Eye (tissue), 1 donor: ENCODE measurements around the gene KCNAB1.

Experiments used
- DNase-seq: peaks from one replicate; pipeline ENCODE4 v3.0.0-alpha.2; 2015

The KCNAB1 gene

DNA sequence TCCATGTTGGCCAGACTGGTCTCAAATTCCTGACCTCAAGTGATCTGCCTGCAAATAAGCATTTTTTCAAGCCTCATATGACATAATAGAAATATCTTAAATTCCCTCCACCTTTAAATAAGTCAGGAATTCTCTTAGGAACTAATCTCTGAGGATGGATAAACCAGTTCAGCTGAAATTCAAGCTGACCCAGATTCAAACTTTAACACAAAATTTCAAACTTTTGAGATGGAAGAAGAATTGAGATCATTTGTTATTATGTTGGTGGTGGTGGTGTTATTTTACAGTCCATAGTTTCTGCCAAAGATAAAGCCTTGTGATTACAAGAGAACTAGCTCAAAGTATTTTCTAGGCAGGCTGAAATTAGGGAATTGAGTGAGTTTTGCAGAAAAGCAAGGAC lies 349.1 kb downstream of the KCNAB1 start:
- no peak for DNase-seq

DNA sequence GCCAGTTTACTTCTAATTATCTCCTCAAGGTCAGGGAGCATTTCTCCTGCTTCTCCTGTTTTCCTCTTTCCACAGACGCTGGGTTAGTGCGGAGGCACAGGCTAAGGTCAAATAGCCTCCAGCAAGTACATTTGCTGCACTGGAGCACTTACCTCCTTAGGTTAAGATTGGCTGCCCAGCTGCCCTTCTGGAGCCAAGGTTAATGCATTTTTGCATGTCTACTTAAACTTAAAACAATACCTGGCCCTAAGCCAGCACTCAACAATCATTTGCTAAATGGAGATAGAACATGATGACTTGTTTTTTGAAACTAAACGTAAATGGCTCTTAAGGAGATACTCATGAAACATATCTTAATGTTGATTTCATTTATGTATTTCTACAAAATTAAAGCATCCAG lies 351.1 kb downstream of the KCNAB1 start:
- peak; percentile 28 for DNase-seq

GRCh38 chr3:156472150-156472549 lies 351.8 kb downstream of the KCNAB1 start:
- no peak for DNase-seq

- DNase-seq: no peak
These were observed 352.3 kb downstream of the KCNAB1 start for GRCh38 chr3:156472684-156473083.

DNA sequence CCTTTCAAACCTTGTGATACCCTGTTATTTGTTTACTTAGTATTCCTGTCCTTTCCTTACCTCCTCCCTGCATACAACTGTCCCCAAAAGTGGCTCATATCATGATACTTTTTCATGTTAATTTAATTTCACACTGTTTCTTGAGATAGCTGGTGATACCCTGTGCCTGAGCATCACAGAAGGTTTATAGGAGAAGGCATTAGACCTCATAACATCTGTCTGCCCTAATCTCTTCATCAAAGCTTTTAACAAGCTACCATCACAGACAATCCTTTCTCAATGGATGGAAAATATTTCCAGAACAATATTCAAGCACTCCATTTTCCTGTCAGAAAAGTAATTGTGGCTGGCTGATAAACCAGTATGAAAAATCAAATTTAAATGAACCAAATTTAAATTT lies 353.0 kb downstream of the KCNAB1 start:
- DNase-seq: no peak

DNA sequence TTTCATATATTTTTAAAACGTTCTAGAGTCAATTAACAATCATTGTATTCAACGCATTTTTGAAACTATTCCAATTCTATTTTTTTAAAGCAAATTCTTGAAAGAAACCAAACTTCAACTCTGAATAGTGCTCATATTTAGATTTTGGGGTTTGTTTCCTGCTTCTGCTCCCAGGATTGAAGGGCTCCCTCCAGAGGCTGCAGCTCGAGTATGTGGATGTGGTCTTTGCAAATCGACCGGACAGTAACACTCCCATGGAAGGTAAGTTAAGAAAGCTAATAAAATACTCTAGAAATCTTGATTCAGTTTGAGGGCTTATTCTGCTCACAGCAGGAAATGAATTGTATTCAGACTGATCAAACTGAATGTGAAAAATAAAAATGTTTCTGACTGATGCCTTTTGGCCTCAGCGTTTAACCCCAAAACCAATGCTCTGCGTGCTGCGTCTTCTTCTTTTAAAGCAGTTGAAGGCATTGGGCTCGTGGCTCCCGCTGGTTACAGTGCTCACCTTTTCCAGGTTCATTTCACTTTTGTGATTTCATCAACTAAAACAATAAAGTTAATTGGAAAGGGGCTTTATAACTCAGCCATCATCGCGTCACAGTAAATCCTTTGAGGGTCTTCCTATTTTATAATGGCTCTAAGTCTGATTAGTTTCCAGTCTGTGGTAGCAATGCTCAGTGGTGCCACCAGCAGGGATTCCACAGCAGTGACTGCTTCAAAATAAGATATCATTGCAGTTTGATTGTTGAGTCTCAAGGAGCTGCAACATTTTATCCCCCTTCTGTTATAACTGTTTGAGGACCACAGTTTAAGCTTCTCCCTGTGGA lies 354.4 kb downstream of the KCNAB1 start:
- peak; percentile 47 for DNase-seq

DNA sequence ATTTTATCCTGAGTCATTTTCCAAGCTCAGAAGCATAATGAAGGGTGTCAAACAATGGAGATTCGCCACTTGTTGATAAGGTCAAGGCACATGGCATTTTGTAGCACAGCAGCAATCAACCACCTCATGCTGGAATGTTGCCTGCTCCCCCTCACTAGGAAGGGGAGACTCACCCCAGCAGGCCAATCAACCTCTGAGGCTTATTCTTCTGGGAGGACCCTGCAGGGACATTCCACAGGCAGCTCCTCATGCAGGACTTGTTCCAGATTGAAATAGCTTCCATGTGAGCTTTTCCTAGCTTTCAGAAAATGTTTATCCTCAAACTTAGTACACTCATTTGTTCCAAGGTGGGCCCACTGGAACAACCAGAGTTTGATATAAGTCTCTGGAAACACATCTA lies 356.9 kb downstream of the KCNAB1 start:
- DNase-seq: peak; percentile 42

DNA sequence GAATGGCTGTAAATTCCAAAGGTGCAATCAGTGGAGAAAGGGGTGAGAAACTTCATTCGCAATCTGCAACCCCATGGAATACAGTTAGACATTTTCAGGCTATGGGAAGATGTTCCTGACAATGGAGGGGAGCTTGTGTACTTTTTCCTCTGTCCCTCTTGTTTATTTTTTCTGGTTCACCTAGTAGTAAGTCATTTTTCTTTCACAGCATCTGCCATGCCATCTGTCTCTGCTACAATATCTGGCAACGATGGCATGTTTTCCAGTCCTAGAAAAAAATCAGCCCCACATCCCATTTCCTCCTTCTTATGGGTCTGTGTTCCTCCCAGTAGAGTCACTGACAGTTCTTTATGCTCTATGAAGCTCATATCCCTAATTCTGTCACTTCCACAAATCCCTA lies 358.5 kb downstream of the KCNAB1 start:
- DNase-seq: no peak

- no peak for DNase-seq
These were observed 359.2 kb downstream of the KCNAB1 start for GRCh38 chr3:156479604-156480003.

DNA sequence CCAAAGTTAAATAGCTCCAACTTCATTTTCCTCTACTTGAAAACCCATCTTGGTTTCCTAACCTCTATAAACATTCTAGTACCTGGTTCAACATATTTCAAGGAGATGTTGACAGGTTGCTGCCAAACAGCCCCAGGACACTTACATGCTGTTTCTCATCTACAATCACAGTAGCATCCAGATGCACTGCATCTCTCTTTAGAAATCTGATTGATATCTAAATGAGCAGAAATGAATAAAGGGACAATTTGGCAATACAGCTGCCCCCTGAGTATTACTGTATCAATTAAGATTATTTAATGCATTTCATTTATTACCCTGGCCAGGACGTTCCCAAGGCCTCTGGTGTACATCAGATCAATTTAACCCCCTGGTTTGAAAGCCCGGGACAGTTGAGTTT lies 360.6 kb downstream of the KCNAB1 start:
- no peak for DNase-seq

DNA sequence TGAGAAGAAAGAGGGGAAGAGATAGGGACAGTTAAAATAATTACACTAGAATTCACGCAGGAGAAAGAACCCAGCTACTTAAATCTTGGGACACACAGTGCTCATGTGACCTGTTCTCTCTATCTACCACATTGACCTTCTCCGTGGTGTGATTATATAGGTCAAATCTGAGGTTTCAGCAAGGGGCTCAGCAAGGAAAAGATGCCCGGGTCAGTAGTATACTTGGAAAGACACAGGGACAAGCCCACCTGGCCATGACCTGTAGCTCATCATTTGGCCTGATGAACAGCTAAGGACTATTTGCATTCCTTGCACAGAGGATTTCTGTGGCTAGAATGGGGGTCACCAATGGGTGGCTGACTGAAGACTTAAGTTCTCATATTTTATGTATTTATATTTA lies 362.6 kb downstream of the KCNAB1 start:
- DNase-seq: no peak

GRCh38 chr3:156483426-156483825 lies 363.0 kb downstream of the KCNAB1 start:
- DNase-seq: no peak

- DNase-seq: no peak
These were observed 363.8 kb downstream of the KCNAB1 start for GRCh38 chr3:156483961-156484787.

DNA sequence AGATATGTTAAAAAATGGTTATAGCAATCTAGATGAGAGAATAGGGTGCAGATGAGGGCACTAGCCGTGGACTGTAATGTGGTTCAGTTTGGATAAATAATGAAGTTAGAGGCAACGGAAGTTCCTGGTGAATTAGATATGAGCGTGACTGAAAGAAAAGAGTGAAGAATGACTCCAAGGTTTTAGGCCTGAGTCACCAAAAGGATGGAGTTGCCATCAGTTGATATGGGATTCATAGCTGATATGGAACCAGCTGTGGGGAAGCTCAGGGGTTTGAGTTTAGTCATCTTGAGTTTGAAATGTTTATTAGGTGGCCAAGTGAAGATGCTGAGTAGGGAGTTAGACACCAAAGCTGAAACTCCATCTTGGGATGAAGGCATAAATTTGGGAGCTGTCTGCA lies 368.4 kb downstream of the KCNAB1 start:
- DNase-seq: no peak

DNA sequence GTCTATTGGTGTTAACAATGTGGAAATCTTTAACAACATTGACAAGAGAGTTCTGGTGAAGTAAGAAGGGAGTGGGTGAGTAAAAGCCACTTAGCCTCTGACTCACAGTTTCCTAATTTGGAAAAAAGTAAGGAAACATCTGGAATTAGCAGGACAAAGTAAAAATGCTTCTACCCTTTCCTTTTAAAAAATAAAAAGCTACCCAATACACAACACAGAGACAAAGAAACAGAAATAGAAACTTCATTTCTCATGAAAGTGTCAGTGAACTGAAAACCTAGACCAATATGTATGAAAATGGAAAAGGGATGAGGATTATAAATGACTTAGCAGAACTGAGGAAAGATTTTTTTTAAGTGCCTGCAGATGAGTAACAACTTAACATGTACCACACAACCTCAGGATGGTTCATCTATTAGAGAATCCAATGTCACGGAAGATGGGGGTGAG lies 369.1 kb downstream of the KCNAB1 start:
- no peak for DNase-seq

- DNase-seq: no peak
These were observed 370.8 kb downstream of the KCNAB1 start for GRCh38 chr3:156491192-156491591.

GRCh38 chr3:156492801-156493261 lies 372.5 kb downstream of the KCNAB1 start:
- no peak for DNase-seq

GRCh38 chr3:156493887-156494286 lies 373.5 kb downstream of the KCNAB1 start:
- no peak for DNase-seq

GRCh38 chr3:156495816-156496215 lies 375.4 kb downstream of the KCNAB1 start:
- no peak for DNase-seq

GRCh38 chr3:156497326-156497725 lies 376.9 kb downstream of the KCNAB1 start:
- DNase-seq: no peak

- no peak for DNase-seq
These were observed 377.9 kb downstream of the KCNAB1 start for GRCh38 chr3:156498307-156498706.

GRCh38 chr3:156507285-156507684 lies 386.9 kb downstream of the KCNAB1 start:
- no peak for DNase-seq

DNA sequence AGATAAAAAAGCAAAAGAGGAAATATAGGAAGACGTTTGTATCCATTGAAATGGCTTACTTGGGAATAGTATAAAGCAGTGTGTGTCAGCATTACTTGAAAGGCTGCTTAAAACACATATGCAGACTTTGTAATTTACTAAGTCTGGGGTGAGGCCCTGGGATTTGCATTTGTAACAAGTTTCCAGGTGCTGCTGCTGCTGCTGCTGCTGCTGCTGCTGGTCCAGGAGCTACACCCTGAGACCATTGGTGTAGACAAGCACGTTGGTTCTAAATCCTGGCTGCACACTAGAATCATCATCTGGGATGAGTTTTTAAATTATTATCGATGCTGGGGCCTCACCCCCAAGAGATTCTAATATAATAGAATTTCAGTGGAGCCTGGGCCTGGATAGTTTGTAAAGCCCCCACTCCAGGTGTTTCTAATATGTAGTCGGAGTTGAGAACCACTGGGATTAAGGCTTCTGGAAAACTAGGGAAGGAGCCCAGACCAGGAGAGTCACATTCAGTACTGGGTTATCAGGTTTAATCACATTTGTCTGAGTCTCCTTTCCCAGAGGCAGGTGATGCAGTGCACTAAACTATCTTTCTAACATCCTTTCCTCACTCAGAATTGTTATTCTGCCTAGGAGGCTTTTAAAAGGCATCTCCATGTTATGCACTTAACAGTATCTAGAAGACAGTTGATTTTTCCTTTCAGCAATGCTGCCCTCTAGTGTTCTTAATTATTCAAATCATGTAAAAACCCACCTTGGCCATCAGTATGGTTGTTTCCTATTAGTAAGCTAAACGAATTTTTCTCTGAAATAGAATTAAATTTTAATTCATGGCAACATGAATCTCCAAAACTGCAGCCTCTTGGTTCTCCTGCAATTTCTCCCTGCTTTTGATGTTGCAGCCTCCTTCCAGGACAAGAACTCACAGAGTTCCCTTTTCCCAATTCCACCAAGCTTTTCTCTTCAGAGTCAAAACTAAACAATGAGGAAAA lies 389.1 kb downstream of the KCNAB1 start:
- peak; percentile 87 for DNase-seq
